Omental fat pad (tissue), 4 donors: ENCODE results near the gene TPRX1. TPM values are rescaled to one million over a fixed set of nuclear protein-coding genes. Genes with fewer than 3 reads are reported as not detected.
"Not testable (repeated sequence)": the region's sequence is repeated elsewhere in the genome, so short reads cannot be mapped to it uniquely, and the experiment has no call there.

Experiments used
- ATAC-seq: fragments of 150-250 bp; one replicate; pipeline ENCODE4 v1.9.1; 2016; ENCODE audit warnings: mild to moderate bottlenecking, moderate library complexity; ENCODE audit not compliant: low FRiP score
- DNase-seq: peaks from one replicate; pipeline ENCODE4 v3.0.0-alpha.2; 2019; ENCODE audit warnings: low spot score
- total RNA-seq, 4 donors: library from RNA; depleted of rRNA; stranded (reverse); fragments of >200 nt; gene quantifications; one replicate each; pipeline ENCODE4 v1.1.0, GENCODE V29; 2016
- TF ChIP-seq, protein P1 (sequence below), 3 donors: fragments of 450-650 bp; IDR thresholded peaks; one replicate each; pipeline ENCODE4 v1.5.1; 2016 to 2017; ENCODE audit warnings: antibody characterized with exemption in 3 of 3, mild to moderate bottlenecking in 3 of 3, moderate library complexity in 2 of 3

The TPRX1 gene, protein sequence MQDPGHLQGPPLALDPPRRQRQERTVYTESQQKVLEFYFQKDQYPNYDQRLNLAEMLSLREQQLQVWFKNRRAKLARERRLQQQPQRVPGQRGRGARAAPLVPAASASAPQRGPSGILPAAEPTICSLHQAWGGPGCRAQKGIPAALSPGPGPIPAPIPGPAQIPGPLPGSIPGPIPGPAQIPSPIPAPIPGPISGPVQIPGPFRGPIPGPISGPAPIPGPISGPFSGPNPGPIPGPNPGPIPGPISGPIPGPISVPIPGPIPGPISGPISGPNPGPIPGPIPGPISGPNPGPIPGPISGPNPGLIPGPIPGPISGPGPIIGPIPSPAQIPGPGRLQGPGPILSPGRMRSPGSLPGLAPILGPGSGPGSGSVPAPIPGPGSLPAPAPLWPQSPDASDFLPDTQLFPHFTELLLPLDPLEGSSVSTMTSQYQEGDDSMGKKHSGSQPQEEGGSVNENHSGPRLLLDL
- total RNA-seq, result not detected

DNA sequence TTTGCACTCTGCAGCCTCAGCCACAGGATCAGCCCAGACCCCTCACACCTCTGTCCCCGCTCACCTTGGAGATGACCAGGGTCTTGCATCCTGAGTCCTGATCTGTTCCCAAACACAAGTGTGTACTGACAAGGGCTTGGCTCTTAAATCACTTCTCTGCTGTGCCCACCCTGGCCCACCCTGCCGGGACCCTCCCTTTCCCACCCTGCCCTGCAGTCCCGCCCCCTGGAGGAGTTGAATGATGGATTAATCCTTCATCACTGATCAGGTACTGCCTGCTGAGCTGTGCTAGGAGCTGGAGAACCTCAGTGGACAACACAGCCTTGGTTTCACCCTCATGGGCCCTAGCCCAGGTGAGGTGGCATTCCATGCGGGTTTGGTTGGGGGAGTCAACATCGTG lies at the start of gene TPRX1:
TSS of gene TPRX1 (minus strand) at position 101 of the 400 bp plus-strand sequence. CDS start at position 89, 12 bp downstream.
- DNase-seq, ATAC-seq: not testable (repeated sequence)

DNA sequence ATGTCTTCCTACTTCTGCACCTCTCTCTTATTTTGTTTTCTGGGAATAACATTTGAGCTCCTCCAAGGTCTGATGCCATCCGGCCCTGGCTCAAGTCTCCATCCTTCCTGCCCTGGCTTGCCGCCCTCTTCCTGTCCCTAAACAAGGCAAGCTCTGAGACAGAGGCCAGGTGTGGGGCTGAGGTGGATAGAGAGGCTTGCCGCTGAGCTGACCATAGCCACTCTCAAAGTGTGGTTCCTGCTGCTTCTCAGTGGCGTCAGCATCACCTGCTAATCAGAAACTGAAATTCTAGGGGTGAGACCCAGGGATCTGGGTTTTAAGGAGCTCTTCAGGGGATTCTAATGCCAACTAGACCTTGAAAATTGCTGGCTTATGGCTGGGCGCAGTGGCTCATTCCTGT lies 48.7 kb upstream of the TPRX1 start:
- TF ChIP-seq, protein P1, sequence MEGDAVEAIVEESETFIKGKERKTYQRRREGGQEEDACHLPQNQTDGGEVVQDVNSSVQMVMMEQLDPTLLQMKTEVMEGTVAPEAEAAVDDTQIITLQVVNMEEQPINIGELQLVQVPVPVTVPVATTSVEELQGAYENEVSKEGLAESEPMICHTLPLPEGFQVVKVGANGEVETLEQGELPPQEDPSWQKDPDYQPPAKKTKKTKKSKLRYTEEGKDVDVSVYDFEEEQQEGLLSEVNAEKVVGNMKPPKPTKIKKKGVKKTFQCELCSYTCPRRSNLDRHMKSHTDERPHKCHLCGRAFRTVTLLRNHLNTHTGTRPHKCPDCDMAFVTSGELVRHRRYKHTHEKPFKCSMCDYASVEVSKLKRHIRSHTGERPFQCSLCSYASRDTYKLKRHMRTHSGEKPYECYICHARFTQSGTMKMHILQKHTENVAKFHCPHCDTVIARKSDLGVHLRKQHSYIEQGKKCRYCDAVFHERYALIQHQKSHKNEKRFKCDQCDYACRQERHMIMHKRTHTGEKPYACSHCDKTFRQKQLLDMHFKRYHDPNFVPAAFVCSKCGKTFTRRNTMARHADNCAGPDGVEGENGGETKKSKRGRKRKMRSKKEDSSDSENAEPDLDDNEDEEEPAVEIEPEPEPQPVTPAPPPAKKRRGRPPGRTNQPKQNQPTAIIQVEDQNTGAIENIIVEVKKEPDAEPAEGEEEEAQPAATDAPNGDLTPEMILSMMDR (IDR thresholded peaks at IDR 0.05), result no peak
- DNase-seq (no peak), ATAC-seq (no peak)

DNA sequence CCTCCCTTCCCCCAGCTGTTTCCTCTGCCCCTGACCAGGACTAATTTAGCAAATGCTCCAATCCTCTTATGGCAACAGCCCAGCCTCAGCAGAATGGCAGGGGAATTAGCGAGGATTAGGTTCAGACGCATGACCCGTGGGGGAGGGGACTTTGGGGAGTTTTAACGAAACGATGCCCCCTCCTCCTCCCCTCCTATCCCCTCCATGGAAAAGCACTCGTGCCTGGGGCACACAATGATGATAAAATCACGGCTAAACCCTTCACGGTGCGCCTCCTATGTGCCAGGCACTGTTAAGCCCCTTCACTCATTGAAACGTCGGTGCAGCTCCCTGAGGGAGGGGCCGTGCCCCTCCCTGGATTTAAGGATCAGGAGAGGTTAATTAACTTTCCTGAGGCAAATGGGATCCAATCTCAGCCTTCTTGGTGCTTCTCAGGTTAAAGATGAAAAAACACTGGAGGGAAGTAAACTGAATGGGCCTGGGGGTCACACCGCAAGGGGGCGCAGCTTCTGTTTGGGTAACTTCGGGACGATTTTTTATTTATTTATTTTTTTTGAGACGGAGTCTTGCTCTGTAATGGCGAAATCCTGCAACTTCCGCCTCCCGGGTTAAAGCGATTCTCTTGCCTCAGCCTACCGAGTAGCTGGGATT lies 44.6 kb upstream of the TPRX1 start:
- ATAC-seq (no peak), DNase-seq (no peak)
- TF ChIP-seq, protein P1 (IDR thresholded peaks at IDR 0.05), result no peak

DNA sequence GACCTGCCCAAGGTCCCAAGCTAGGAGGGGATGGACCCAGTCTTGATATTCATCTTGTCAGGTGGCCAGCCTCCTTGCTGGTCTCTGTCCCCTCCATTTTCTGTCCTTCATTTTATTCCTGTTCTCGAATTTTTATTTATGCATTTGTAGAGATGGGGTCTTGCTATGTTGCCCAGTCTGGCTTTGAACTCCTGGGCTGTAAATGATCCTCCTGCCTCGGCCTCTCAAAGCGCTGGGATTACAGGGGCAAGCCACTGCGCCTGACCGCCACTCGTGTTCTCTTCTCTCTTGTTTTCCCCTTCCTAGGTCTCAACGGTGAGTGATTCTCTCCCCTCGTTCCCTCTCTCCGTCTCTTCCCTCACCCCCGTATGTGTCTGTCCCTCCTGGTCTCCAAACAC lies 44.1 kb upstream of the TPRX1 start:
- ATAC-seq (no peak), DNase-seq (no peak)
- TF ChIP-seq, protein P1 (IDR thresholded peaks at IDR 0.05), result no peak

DNA sequence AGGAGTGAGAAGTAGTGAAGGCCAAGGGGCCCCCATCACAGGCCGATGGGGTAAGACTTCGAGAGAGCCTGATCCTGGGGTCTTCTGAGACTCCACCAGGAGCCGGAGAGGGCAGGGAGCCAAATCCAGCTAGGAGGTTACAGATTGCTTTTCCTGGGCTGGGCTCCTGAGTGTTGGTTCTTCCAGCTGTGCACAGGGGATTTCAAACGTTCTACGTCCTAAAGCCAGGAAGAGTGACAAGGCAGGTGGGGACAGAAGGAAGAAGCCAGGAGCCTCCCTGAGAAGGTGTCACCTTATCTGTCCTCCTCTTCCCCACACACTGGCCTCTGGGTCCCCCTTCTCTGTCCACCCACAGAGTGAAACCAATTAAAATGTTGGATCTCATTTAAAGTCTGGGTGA lies 38.6 kb upstream of the TPRX1 start:
- DNase-seq (no peak), ATAC-seq (no peak)
- TF ChIP-seq, protein P1 (IDR thresholded peaks at IDR 0.05), result no peak

DNA sequence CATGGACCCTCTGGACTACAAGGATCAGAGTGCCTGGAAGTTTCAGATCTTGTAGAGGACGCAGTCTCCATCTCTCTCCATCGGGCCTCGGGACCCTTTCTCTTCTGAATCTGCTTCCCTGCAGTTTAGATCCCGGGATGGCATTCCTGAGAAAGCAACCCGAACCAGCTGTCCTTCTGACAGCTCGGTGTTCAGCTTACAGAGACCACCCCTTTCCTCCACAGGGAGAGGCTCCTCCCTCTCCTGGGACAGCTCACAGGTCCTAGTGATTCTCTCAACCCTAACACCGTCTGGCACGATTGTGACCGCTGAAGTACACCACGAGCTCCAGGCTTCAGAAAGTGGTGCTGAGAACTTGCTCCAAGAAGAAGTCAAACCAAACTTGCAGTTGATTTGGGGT lies 35.6 kb upstream of the TPRX1 start:
- no peak for DNase-seq
- no peak for ATAC-seq
- TF ChIP-seq, protein P1 (IDR thresholded peaks at IDR 0.05), result no peak

DNA sequence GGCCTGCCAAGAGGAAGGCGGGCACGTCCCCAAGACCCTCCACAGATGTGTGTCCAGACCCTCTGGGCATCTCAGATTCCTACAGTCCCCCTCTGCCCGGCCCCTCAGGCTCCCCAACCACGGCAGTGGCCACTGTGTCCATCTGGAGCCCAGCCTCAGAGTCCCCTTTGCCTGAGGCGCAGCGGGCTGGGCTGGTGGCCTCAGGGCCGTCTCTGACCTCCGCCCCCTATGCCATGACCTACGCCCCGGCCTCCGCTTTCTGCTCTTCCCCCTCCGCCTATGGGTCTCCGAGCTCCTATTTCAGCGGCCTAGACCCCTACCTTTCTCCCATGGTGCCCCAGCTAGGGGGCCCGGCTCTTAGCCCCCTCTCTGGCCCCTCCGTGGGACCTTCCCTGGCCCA lies 35.1 kb upstream of the TPRX1 start:
- ATAC-seq, result no peak
- DNase-seq, result no peak
- TF ChIP-seq, protein P1 (IDR thresholded peaks at IDR 0.05), result no peak
